GM18873 (cell line): Measurements from ENCODE around the gene UNK.

ENCODE experiments used
- ATAC-seq: cut with Tn5 transposase; IDR thresholded peaks from one replicate; pipeline ENCODE4 v1.9.1; 2021; ENCODE audit warnings: mild to moderate bottlenecking, moderate library complexity, moderate number of reproducible peaks; ENCODE audit not compliant: unreplicated experiment, low FRiP score

Gene UNK

GRCh38 chr17:75817571-75817970 is 33.0 kb downstream of the UNK start:
- ATAC-seq, result no peak

GRCh38 chr17:75818326-75818885 is 33.8 kb downstream of the UNK start:
- ATAC-seq, result no peak

DNA sequence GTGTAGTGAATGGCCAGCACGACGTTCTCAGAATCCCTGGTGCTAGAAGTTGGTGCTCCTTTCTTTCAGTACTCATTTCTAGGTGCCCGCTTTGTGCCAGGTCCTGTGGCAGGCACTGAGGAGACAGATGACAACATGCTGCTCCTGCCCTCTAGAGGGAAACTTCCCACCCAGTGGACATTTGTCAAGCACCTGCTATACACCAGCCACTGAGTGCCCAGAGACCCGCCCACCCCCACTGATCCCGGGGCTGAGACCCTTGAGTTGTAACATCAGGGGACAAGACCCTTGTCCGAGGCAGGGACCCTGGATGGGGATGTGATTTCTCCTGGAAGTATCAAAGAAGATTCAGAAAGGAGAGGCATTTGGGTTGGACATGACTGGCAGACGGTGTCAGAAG is 34.5 kb downstream of the UNK start:
- ATAC-seq, result no peak

DNA sequence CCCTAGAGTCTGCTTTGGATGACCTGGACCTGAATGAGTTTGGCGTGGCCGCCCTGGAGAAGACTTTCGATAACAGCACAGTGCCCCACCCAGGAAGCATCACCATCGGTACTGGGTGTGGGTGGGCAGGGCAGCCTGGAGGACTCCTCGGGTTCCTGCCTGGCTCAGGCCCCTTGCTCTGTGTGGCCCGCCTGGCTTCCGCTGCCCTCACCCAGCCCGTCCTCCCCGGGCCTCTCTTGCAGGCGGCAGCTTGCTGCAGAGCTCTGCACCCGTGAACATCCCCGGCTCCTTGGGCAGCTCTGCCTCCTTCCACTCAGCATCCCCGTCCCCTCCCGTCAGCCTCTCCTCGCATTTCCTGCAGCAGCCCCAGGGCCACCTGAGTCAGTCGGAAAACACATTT is 35.1 kb downstream of the UNK start:
- no peak for ATAC-seq

DNA sequence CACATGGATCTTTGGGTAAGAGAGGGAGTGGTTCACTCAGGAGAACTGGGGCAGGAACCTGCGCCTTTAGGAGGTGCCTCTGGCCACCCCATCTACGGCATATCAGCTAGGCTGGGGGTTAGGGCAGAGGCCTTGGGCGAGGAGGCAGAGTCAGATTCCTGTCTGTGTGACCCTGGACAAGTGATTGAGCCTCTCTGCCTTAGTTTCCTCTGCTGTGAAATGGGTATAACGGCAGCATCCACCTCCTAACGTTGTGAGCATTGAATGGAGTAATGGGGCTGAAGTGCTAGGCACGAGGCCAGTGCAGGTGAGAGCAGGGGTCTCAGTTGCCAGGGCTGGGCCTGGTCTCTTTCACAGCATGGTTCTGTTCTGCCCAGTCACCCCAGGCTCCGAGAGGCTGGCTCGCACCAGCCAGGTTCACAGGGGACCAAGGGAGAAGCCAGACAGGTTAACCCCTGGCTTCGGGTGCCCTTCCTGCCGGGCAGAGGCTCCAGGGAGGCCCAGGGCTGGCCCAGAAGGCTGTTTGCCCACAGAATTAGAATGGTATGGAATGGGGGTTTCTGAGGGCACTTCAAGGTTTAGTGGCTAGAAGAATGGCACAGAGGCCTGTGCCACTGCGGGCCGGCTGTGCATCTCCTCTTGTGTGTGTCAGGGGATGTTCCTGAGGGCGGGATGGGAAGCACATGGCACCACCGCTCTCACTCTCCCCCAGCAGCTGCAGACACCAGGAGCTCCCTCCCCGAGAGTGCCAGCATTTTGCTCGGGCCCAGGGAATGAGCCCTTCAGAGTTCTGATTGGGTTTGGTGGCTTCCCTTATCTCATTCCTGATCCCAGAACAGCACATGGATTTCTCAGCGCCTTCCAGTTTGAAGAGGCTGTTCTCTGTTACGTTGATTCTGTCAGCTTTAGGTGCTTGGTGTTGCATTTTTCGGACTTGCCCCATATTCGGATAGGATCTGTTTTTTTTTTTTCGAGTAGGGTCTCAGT is 35.8 kb downstream of the UNK start:
- no peak for ATAC-seq

- ATAC-seq, result no peak
Measured at GRCh38 chr17:75821552-75821951, 36.9 kb downstream of the UNK start.

GRCh38 chr17:75822119-75822799 is 37.7 kb downstream of the UNK start:
- ATAC-seq, result no peak

- ATAC-seq, result no peak
Measured at GRCh38 chr17:75822800-75823166, 38.2 kb downstream of the UNK start.

DNA sequence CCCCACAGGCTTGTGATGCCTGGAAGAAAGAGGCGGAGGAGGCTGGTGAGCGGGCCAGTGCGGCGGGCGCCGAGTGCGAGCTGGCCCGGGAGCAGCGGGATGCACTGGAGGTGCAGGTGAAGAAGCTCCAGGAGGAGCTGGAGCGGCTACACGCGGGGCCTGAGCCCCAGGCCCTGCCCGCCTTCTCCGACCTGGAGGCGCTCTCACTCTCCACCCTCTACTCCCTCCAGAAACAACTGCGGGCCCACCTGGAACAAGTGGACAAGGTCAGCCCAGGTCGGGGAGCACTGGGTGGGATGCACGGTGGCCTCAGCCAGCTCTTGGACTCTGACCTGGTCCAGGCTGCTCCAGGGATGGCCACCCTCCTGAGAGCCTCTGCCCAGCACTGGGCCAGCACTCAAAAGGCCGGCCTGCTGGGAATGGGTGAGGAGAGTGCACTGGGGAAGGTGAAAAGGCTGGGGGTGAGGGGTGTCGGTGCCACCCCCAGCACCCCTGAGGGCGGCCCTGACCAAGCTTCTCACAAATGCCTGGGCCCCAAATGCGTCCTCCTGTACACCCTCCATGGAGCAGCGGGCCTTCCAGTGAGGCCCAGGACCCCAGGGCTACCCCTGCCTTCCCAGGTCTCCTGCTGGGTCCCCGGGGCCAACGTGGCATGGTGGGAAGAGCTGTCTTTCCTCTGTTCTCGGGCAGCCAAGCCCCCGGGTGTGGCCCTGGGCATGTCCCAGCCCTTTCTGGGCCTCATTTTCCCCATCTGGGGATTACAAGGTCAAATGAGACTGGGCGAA is 38.8 kb downstream of the UNK start:
- no peak for ATAC-seq

DNA sequence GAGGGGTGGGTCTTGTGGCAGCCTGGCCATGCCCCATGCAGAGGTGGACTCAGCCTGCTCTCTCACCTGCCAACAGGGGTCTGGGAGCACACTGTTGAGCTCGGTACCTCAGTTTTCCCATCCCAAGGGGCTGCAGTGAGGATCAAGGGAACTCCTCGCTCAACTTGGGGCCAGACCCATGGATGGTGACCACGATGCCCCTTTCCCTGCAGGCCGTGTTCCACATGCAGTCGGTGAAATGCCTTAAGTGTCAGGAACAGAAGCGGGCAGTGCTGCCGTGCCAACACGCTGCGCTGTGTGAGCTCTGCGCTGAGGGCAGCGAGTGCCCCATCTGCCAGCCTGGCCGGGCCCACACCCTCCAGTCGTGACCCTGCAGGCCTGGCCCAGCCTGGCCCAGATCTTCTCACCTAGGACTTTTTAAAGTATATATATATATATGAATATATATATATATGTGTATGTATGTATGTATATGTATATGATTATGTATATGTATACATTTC is 39.5 kb downstream of the UNK start:
- ATAC-seq, result no peak

- no peak for ATAC-seq
Measured at GRCh38 chr17:75824666-75825065, 40.1 kb downstream of the UNK start.

DNA sequence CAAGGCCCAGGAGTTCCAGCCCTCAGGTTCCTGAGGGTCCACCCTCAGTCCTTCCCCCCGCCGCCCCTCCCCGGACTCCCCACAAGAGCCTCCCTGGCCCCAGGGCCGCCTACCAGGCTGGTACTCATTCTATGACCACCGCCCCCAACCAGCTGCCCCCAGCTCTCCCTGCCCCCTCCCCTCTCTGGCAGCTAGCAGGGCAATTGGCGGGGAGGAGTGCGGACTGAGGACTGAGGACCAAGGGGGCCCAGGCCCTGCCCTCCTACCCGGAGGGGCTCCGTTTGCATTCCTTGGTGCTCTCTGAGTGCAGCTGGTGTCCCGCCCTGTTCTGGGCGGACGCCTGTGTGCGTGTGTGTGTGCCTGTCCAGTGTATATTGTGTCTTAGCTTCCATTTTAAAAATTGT is 40.5 kb downstream of the UNK start:
- no peak for ATAC-seq

- no peak for ATAC-seq
Measured at GRCh38 chr17:75825748-75826370, 41.3 kb downstream of the UNK start.

- ATAC-seq, result no peak
Measured at GRCh38 chr17:75826561-75827307, 42.1 kb downstream of the UNK start.

DNA sequence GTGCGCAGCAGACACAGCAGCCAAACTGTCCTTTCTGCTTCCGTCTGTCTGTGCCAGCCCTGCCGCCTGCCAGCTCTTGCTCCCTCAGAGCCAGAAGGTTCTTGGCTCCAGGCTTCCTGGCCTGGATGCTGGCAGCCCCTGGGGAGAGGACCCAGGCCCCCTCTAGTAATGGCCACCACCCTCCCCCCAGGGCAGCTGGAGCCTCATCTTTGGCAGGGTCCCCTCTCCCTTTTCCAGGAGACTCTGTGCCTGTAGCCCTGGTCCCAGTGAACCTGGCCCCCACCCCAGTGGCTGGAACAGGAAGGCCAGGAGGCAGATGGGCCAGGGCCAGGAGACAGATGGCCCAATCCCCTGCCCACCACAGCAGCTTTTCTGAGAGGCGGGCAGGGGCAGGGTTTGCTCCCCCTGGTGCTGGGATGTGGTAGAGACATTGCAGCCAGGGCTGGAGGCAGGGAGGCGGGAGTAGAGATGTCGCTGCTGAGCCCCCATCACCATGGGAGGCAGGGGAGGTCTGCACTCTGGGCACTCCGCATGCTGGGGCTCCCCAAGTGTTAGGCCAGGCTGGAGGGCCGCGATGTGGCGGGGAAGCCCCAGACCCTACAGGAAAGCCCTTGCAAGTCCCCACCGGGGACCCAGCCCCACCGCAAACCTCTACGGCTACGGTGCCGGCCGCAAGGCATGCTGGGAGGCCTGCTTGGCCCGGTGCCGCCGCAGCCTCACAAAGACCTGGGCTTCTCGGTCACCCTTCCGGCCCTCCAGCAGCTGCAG is 42.9 kb downstream of the UNK start:
- no peak for ATAC-seq

DNA sequence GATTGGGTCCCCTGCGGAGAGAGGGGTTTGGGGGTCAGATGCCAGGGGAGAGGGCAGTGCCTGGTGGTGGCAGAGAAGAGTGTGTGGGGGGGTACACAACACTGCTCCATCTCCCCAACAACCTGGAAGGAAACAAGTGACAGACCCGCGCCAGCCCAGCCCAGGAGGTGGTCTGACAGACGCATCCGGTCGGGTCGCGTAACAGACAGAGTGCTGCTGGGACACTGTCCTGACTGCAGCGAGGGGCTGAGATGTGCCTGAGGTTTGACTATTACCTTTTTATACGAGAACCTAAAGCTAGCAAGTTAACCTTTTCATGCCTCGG is 43.4 kb downstream of the UNK start:
- ATAC-seq, result no peak

DNA sequence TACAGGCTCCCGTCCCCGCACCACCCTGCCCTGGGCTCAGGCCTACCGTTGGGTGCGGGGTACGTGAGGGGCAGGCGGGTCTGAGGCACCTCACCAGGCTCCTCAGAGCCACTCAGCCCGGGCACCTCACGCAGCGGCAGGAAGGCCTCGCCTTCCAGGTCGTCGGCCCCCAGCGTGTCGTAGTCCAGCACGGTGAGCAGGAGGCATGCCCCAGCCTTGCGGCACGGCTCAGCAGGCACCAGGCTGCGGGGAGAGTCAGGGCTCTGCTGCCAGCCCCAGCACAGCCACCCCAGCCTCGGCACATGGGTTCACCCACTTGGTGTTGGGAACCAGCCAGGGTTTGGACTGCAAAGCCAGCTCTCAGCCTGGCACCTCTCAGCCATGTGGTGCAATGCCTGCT is 44.1 kb downstream of the UNK start:
- ATAC-seq, result no peak

DNA sequence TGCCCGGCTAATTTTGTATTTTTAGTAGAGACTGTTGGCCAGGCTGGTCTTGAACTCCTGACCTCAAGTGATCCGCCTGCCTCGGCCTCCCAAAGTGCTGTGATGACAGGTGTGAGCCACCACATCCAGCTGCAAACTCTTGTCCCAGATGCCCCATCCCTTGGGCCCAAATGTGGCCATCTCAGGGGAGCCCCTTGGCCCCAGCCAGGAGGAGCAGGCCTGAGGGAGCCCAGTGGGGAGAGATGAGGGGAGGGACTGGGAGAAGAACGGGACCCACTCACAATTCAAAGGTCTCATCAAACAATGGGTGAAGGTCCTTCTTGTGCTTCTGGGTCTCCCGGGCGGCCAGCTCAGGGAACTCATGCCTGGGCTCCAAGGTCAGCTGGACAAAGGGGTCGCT is 45.1 kb downstream of the UNK start:
- no peak for ATAC-seq
